ENCODE measurements around the gene ABCB6.
"Not testable (repeated sequence)": the region's sequence is repeated elsewhere in the genome, so short reads cannot be mapped to it uniquely, and the experiment has no call there.

The ABCB6 gene

DNA sequence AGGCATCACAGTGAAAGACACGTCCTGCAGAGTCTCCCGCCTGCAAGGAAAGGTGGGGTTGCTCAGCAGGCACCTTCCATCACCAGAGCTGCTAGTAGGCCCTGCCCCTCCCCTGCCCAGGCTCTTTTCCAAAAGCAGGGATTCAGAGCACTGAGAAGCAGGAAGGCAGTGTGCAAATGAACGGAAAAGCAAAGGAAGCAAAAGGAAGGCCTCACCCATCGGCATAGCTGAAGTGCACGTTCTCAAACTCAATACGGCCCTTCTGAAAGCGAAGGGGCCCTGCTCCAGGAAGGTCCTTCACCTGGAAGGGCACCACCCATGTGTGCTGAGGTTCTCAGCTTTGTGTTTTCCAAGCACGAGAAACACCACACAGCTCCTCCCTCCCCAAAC, 5.7 kb downstream of the ABCB6 start:
- DNase-seq = no peak

DNA sequence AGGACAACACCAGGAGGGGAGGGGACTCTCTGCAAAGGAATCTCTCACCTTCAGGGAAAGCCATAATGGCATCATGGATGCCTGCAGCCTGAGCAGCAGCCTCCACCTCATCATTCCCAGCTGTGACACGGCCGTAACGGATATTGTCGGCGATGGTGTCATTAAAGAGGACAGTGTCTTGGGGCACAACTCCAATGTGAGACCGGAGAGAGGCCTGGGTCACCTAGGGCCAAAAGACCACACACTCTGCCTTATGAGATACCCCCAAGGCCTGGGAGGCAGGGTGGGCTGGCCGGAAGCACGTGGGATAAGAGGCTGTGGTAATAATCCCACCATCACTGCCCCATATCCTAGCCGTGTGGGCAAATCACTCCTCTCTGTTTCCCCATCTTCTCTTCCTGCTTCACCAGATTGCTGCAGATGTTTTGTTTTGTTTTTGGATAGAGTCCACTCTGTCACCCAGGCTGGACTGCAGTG, 7.8 kb downstream of the ABCB6 start:
- no peak for DNase-seq

DNA sequence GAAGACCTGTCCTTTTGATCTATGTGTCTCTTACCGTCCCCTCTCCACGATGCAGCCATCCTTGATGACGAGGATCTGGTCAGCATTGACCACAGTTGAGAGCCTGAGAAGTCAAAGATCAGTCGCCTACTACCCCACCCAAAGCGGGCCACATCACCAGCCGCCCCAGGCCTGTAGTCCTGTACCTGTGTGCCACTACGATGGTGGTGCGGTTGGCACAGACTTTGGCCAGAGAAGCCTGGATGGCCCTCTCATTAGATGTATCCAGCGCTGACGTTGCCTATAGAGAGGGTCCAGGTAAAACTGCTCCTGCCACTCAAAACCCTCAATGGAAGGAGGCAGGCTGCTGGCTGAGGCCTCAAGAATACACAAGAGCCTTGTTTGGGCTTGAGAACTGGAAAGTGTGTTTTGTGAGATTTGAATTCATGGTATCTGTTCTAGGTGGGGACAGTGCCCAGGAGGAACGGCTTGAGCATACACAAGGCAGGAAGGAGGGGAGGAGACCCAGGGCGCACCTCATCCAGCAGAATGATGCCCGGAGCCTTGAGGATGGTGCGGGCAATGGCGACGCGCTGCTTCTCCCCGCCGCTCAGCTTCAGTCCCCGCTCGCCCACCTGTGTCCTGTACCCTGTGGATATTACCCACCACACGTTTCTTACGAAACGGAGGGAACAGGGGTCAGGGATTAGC, 8.4 kb downstream of the ABCB6 start:
- DNase-seq = no peak

- no peak for DNase-seq
Measured at GRCh38 chr2:219209236-219210195, 9.2 kb downstream of the ABCB6 start.

DNA sequence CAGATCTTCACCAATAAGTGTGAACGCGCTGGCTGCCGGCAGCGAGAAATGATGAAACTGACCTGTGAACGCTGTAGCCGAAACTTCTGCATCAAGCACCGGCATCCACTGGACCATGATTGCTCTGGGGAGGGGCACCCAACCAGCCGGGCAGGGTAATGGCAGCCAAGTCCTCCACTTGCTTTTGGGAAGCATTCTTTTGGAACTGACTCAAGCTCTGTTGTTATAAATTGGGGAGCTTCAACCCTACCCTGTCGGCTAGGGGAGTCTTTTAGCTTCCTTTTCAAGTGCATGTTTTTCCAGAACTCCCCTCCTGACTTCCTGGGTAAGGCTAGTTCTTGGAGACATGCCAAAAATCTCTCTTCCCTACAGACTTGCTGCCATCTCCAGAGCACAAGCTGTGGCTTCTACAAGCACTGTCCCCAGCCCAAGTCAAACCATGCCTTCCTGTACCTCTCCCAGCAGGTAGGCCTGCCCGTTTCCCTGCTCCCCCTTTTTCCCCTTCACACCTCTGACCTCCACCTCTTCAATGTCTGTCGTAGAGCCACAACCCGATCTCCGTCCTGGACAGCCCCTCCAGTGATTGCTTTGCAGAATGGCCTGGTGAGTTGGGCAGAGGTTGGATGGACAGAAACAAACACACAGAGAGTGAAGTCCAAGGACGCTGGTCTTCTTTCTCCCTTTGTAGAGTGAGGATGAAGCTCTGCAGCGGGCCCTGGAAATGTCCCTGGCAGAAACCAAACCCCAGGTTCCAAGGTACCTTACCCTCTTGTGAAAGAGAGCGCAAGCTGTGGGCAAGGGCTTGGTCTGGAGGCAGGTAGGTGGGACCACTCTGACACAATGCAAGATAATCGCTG, 10.6 kb downstream of the ABCB6 start:
- DNase-seq = no peak

GRCh38 chr2:219207134-219207883, 11.4 kb downstream of the ABCB6 start:
- no peak for DNase-seq

- DNase-seq = peak; percentile 93
Measured at GRCh38 chr2:219206328-219207133, 12.2 kb downstream of the ABCB6 start, which contains the start of gene ZFAND2B. TSS of gene ZFAND2B (plus strand) at chr2:219206782. CDS start at chr2:219206988, 206 bp downstream.

DNA sequence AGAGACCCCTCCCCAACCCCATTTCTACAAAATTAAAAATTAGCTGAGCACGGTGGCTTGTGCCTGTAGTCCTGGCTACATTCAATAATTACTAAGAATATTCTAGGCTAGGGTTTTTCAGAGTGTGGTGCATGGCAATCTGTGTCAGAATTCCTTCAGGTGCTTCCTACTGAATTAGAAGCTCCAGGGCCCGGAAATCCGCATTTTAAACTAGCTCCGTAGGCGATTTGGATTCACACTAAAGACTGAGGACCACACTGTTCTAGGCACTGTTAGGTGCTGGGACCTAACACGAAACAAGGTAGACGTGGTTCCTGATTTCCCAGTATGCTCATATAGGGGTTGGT, 12.8 kb downstream of the ABCB6 start:
- no peak for DNase-seq

DNA sequence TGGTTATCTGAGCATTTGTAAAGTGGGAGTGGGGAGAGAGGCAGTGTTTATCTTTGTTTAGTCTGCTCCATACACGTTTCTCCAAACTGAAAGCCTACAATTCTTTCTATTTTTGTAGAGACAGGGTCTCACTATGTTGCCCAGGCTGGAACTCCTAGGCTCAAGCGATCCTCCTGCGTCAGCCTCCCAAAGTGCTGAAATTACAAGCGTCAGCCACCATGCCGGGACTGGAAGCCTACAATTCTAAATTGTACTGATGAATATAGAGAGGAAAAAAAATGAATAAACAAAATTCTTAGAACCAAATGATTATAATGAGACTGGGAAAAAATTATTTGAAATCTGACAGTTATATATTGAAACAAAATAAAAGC, 13.6 kb downstream of the ABCB6 start:
- no peak for DNase-seq

- DNase-seq = no peak
Measured at GRCh38 chr2:219204425-219205164, 14.2 kb downstream of the ABCB6 start.

GRCh38 chr2:219201331-219201730, 17.4 kb downstream of the ABCB6 start:
- DNase-seq = not testable (repeated sequence)

DNA sequence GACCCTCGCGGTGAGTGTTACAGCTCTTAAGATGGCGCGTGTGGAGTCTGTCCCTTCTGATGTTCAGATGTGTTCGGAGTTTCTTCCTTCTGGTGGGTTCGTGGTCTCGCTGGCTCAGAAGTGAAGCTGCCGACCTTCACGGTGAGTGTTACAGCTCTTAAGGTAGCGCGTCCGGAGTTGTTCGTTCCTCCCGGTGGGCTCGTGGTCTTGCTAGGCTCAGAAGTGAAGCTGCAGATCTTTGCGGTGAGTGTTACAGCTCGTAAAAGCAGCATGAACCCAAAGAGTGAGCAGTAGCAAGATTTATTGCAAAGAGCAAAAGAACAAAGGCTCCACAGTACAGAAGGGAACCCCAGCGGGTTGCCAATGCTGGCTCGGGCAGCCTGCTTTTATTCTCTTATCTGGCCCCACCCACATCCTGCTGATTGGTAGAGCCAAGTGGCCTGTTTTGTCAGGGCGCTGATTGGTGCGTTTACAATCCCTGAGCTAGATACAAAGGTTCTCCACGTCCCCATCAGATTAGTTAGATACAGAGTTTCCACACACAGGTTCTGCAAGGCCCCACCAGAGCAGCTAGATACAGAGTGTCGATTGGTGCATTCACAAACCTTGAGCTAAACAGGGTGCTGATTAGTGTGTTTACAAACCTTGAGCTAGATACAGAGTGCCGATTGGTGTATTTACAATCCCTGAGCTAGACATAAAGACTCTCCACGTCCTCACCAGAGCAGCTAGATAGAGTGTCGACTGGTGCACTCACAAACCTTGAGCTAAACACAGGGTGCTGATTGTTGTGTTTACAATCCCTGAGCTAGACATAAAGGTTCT, 18.0 kb downstream of the ABCB6 start:
- DNase-seq = not testable (repeated sequence)

GRCh38 chr2:219199470-219200211, 19.1 kb downstream of the ABCB6 start:
- DNase-seq = no peak

DNA sequence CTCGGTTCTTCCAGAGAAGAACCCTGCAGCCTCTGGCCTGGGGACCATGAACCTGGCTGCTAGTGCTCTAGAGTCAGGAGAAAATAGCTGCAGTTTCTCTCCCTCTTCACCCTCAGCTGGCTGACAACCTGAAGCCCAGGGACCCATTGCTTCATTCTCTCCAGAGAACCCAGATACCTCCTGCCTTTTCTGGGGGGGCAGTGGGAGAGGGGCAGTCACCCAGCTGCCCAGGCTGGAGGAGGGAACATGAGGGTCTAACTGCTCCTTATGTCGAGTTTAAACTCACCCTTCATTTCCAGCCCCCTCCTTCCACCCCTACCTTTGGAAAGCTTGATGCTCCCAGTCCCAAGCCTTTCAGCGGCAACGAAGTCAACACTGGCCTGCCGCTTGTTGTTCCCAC, 19.8 kb downstream of the ABCB6 start:
- no peak for DNase-seq

DNA sequence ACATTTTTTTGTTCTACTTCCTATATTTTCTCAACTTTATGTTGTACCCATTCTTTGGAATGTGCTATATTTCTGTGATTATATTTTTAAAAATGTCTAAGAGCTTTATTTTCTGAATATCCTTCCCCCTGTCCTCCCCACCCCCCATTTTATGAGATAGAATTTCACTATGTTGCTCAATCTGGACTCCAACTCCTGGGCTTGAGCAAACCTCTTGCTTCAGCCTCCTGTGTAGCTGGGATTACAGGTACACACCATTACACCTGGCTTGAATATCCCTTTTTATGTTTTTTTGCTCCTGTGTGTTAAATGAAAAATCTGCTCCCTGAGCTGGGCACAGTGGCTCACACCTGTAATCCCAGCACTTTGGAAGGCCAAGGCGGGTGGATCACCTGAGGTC, 21.4 kb downstream of the ABCB6 start:
- no peak for DNase-seq

- no peak for DNase-seq
Measured at GRCh38 chr2:219186754-219187456, 31.9 kb downstream of the ABCB6 start.

DNA sequence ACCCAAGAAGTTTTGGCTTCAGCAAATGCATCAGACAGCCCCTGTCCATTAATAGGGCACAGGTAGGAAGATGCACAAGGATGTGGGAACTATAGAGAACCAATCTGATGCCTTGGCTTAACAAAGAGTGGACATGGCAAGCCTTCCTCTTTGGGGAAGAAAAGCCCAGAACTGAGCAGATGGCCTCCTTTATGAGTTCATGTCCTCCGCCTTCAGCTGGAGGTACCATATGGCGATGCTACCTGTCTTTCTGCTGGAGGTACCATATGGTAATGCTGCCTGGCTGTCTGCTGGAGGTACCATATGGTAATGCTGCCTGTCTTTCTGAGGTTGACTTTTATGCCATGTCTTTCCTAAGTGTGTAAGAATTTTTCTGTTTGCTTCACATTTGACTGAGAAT, 34.6 kb downstream of the ABCB6 start:
- DNase-seq = no peak

GRCh38 chr2:219183151-219183772, 35.5 kb downstream of the ABCB6 start:
- DNase-seq = no peak

Data from RPMI8226 (cell line).